D721Med (cell line): ENCODE measurements around the gene CASP9.
"Not testable (repeated sequence)": the region's sequence is repeated elsewhere in the genome, so short reads cannot be mapped to it uniquely, and the experiment has no call there.

Experiments
- DNase-seq: peaks from one replicate; pipeline ENCODE4 v3.0.0; 2011; ENCODE audit warnings: low spot score; ENCODE audit not compliant: insufficient read length
- FAIRE-seq: peaks from 2 replicates; lab custom pipeline; 2011; peaks lifted over from hg19 to GRCh38; lab: Jason Lieb, UNC
- TF ChIP-seq, protein P1 (sequence below): IDR thresholded peaks from 2 replicates; pipeline ENCODE4 v1.5.1; 2012; ENCODE audit warnings: mild to moderate bottlenecking, control low read depth; ENCODE audit not compliant: insufficient read depth; ENCODE audit errors: missing control alignments

CASP9 gene

DNA sequence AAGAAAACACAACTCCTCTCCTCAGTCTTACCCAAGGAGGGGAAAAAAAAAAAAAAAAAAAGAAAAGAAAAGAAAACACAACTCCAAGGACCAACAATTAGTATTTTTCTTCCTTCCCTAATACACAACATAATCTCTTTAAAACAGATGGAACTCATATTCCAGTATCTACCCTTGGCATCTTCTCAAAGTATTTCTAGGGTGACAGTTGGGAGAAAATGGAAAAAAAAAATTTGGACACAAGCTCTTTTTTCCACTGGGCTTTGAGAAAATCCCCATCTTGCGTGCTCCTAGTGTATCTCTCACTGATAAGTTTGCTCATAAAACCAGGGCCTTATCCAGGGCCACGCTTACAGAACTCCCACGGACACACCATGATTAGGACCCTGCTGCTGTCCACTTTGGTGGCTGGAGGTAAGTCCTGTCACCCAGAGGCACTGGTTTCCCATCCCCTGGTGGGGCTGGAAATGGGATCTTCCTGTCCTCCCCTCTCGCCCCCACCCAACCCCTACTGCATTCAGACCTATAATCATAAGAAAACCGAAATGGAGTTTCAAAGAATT lies 48.2 kb downstream of the CASP9 start, which contains the start of gene CELA2B:
CELA2B (plus strand) TSS at position 353 of the 563 bp plus-strand sequence; CDS start at position 375, 22 bp downstream.
- DNase-seq (no peak), FAIRE-seq (no peak)
- TF ChIP-seq, protein P1, sequence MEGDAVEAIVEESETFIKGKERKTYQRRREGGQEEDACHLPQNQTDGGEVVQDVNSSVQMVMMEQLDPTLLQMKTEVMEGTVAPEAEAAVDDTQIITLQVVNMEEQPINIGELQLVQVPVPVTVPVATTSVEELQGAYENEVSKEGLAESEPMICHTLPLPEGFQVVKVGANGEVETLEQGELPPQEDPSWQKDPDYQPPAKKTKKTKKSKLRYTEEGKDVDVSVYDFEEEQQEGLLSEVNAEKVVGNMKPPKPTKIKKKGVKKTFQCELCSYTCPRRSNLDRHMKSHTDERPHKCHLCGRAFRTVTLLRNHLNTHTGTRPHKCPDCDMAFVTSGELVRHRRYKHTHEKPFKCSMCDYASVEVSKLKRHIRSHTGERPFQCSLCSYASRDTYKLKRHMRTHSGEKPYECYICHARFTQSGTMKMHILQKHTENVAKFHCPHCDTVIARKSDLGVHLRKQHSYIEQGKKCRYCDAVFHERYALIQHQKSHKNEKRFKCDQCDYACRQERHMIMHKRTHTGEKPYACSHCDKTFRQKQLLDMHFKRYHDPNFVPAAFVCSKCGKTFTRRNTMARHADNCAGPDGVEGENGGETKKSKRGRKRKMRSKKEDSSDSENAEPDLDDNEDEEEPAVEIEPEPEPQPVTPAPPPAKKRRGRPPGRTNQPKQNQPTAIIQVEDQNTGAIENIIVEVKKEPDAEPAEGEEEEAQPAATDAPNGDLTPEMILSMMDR = no peak

DNA sequence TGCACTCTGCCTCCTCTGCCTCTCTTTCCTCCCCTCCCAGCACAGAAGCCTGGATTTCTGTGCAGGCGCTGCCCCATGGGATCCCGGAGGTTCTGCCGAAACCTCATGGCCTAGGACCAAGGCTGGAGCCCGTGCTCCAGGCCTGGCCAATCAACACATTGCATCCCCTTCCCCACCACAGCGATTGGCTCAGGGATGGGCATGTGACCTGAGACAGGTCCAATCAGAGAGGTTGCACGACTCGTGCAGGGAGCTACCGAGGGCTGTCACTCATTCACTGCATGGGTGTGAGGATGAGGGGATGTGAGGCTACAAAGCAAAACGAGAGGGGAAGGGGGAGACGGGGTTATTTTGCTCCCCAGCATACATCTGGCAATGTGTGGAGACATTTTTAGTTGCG lies 51.4 kb downstream of the CASP9 start:
- FAIRE-seq = no peak
- DNase-seq = no peak

DNA sequence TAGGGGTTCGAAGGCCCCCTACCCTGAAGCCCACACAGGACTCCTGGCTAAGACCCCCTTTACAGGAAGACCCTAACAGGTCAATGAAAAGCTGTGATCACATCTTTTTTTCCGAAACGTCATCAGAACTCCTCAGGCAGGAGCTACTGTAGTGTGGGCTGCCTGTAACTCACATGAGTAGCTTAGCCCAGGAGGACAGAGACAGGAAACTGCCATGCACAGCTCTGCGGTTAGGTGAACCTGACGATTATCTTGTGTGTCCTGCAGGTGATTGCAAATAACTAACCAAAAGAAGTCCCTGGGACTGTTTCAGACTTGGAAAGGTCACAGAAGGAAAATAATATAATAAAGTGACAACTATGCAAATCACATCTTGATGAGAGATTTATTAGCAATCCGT lies 52.3 kb downstream of the CASP9 start:
- DNase-seq, FAIRE-seq: not testable (repeated sequence)

More for the DNA sequence above, 51.4 kb downstream of the CASP9 start:
- TF ChIP-seq, protein P1 = no peak

DNA sequence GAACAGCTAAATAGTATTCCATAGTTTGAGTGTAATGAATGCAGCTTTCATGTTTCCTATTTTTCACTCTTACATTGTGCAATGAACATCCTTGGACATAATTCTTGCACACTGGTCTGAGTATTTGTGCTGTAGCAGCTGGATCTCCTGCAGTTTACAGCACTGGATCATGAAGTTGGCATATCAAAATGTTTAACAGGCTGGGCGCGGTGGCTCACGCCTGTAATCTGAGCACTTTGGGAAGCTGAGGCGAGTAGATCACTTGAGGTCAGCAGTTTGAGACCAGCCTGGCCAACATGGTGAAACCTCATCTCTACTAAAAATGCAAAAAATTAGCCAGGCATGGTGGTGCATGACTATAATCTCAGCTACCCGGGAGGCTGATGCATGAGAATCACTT lies 52.9 kb downstream of the CASP9 start:
- FAIRE-seq, DNase-seq: not testable (repeated sequence)

DNA sequence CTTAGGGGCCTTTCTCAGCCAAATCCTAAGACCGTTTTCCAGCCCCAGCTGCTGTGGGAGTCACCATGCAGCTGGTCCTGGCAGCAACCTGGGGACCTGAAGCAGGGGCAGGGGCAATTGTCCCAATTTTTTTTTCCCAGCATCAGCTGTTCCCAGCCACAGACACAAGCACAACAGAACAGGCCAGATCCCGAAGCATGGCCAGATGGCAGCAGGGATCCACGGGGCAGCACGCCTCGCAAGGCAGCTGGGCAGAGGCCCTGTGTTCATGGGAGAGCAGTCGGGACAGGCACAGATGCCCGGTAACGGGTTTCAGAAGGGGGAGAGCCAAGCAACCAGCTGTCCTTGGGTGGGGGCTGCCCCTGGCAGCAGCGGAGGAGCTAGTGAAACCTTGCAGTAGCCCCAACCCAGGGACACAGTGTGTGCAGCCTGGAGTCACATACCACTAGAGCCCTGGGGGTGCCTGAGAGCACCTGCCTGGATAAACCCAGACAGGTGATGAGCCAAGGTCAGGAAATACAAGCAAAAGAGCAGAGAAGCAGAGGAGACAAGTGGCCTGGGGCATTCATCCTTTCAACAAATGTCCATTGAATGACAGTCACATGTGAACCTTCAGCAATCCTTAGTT lies 54.1 kb downstream of the CASP9 start:
- DNase-seq, FAIRE-seq: not testable (repeated sequence)

DNA sequence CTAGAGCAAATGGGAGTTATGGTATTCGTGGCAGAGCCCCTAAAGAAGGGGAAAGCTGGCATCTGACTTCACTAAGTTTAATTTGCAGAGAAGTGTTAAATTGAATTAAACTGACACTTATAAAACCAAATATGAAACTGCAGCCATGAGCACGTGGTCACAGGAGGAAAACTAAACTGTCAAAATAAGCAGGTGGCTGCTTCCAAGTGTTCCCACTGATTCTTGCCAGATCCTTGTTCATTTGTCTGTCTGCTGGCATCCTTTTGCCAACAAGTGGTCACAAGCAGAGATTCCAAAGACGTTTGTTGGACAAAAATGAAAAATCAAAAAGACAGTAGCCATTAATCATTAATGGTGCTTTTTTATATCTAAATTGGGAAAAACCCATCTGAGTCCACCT lies 54.7 kb downstream of the CASP9 start:
- TF ChIP-seq, protein P1 = no peak
- FAIRE-seq (no peak), DNase-seq (no peak)

DNA sequence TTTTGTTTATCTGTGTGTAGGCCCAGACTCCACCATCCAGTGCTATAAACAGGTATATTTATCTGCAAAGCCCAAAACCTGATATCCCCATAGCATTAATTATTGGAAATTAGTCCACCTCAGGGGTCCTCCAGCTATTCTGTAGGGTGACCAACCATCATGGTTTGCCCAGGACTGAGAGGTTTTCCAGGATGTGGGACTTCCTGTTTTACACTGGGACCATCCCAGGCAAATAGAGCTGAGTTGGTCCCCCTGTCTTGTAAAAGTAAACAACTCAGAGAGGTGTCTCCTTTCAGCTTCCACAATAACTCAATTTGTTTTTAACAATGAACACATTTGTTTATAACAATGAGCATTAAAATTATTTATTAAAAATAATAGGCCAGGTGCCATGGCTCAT lies 55.9 kb downstream of the CASP9 start:
- TF ChIP-seq, protein P1 = no peak
- DNase-seq (no peak), FAIRE-seq (no peak)

DNA sequence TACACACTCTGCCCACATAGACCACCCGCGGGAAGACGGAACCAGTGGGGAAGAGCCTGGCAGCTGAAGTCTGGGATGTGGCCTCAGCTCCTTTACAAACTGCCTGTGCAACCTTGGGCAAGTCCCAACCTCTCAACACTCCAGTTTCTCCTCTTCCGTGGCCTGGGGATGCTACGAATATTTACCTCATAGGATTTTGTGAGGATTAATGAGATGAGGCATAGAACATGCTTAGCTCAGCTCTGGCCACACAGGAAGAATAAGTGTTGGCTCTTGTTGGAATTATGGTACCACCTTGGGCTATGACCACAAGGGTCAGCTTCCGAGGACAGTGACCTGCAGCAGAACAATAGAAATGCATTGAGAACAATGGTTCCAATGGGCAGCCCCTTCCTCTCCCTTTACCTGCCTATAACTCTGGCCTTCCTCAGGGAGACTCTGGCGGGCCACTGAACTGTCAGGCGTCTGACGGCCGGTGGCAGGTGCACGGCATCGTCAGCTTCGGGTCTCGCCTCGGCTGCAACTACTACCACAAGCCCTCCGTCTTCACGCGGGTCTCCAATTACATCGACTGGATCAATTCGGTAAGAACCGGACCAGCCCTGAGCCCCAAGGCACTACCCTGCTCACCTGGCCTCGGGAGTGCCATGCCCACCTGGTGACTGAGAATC lies 56.9 kb downstream of the CASP9 start:
- not testable (repeated sequence) for DNase-seq, FAIRE-seq

DNA sequence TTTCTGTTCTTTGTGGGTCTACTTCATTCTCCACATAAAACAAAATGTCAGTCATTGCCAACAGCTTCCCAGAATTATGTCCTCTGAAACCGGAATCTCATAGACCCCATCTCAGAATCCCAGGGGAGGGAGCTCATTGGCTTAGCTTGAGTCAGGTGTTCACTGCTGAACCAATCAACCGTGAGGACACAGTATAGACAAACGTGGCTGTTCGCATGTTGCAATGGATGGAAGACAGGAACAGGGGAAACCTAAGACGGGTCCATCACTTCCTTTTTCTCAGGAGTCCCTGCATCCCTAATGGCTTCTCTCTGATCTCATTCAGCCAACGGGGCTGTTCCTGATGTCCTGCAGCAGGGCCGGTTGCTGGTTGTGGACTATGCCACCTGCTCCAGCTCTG lies 58.3 kb downstream of the CASP9 start:
- FAIRE-seq (no peak), DNase-seq (no peak)
- TF ChIP-seq, protein P1 = no peak

DNA sequence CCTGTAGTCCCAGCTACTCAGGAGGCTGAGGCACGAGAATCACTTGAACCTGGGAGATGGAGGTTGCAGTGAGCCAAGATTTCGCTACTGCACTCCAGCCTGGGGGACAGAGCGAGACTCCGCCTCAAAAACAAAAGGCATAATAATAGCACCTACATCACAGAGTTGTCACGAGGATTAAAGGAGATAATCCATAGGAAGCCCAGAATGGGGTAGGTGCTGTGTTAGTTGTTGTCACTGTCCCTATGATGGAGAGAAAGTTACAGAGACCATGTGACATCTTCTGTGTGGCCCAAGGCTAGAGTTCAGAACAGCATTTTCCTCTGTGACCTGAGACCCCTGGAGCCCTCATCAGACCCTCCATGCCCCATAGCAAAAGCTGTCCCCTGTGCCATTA lies 60.1 kb downstream of the CASP9 start:
- FAIRE-seq, DNase-seq: not testable (repeated sequence)

DNA sequence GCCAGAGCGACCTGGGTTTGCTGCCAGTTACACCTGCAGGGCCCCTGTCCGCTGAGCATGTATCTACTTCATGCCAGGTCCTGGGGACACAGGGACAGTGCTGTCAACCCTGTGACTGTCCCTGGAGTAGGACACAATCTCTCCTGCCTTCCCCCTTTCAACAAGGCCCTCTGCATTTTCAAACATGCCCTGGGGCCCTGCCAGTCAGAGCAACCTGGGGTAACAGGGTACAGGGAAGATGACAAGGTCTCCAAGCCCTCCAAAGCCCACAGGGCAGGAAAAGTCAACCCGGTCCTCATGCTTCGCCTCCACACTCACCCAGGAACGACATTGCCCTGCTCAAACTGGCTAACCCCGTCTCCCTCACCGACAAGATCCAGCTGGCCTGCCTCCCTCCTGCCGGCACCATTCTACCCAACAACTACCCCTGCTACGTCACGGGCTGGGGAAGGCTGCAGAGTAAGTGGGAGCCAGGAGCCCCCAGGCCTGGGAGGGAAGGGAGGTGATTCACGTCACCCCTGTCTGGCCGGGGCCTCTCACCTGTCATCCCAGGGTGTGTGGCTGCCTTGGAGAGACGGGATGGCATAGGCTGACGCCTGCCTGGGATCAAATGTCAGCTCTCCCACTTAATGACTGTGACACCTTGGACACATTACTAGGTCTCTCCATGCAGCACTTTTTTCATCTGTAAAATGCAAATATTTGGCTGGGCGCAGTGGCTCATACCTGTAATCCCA lies 60.8 kb downstream of the CASP9 start:
- not testable (repeated sequence) for DNase-seq

More for the DNA sequence above, 60.8 kb downstream of the CASP9 start:
- not testable (repeated sequence) for FAIRE-seq
